Stimulated activated CD8-positive, alpha-beta memory T cell treated with anti-CD3 and anti-CD28 coated beads, Interleukin-12 subunit alpha, Interleukin-12 subunit beta, amount 100 ng/mL, for 4 hours (primary cell): ENCODE data around the gene CALR3.
"Not testable (repeated sequence)": the region's sequence is repeated elsewhere in the genome, so short reads cannot be mapped to it uniquely, and the experiment has no call there.

ENCODE experiments used
- DNase-seq: peaks from one replicate; pipeline ENCODE4 v3.0.0-alpha.2; 2020; ENCODE audit warnings: low read depth

Gene CALR3

GRCh38 chr19:16457195-16457953, 38.6 kb downstream of the CALR3 start:
- DNase-seq: no peak

- DNase-seq: no peak
These were observed 39.2 kb downstream of the CALR3 start for GRCh38 chr19:16456652-16457194.

GRCh38 chr19:16455489-16455888, 40.5 kb downstream of the CALR3 start:
- no peak for DNase-seq

GRCh38 chr19:16454351-16454918, 41.5 kb downstream of the CALR3 start:
- DNase-seq: no peak

- DNase-seq: no peak
These were observed 43.6 kb downstream of the CALR3 start for GRCh38 chr19:16452325-16452724.

- peak; percentile 10 for DNase-seq
These were observed 46.5 kb downstream of the CALR3 start for GRCh38 chr19:16449330-16449961.

- DNase-seq: not testable (repeated sequence)
These were observed 47.1 kb downstream of the CALR3 start for GRCh38 chr19:16448872-16449271.

- DNase-seq: peak; percentile 44
These were observed 49.1 kb downstream of the CALR3 start for GRCh38 chr19:16446724-16447368.

GRCh38 chr19:16446108-16446723, 49.8 kb downstream of the CALR3 start:
- DNase-seq: no peak

- DNase-seq: no peak
These were observed 50.5 kb downstream of the CALR3 start for GRCh38 chr19:16445238-16446107.

GRCh38 chr19:16444269-16444600, 51.7 kb downstream of the CALR3 start:
- no peak for DNase-seq

GRCh38 chr19:16442386-16443276, 53.3 kb downstream of the CALR3 start:
- no peak for DNase-seq

- DNase-seq: no peak
These were observed 54.3 kb downstream of the CALR3 start for GRCh38 chr19:16441661-16442162.

GRCh38 chr19:16436780-16437332, 59.1 kb downstream of the CALR3 start:
- DNase-seq: no peak

GRCh38 chr19:16435999-16436650, 59.8 kb downstream of the CALR3 start:
- no peak for DNase-seq

GRCh38 chr19:16435238-16435917, 60.6 kb downstream of the CALR3 start:
- DNase-seq: no peak

- DNase-seq: no peak
These were observed 62.0 kb downstream of the CALR3 start for GRCh38 chr19:16433986-16434385.

GRCh38 chr19:16429759-16430091, 66.2 kb downstream of the CALR3 start:
- no peak for DNase-seq
